ENCODE measurements around the gene SCOC.

- TF ChIP-seq CTCF (IDR thresholded peaks at IDR 0.05) (no peak), EHF (CRISPR knock-in tag; IDR thresholded peaks at IDR 0.05) (no peak), SMC3 (IDR thresholded peaks at IDR 0.05) (no peak)
These were observed 658 bp downstream of the SCOC start for GRCh38 chr4:140374130-140374477.

All from A549 (cell line).